Coronary artery (tissue), 2 donors: Measurements from ENCODE around the gene LCP1.

ENCODE experiments used
- DNase-seq: peaks from one replicate; pipeline ENCODE4 v3.0.0-alpha.2; 2017; ENCODE audit warnings: low spot score
- H3K27ac ChIP-seq, 2 donors: fragments of 200-600 bp; sonication (generic); one replicate each; pipeline ENCODE4 v1.5.1; 2016 to 2019
- H3K4me3 ChIP-seq: fragments of 200-600 bp; sonication (generic); 2 replicates; pipeline ENCODE4 v1.5.1; 2016; ENCODE audit warnings: mild to moderate bottlenecking, moderate library complexity
- CTCF ChIP-seq: fragments of 200-600 bp; sonication (generic); IDR thresholded peaks from one replicate; pipeline ENCODE4 v1.5.1; 2019; ENCODE audit warnings: antibody characterized with exemption

The LCP1 gene

GRCh38 chr13:46182491-46182877 is 507 bp upstream of the LCP1 start:
- no peak overlapping the region for H3K27ac ChIP-seq
- no peak for TF ChIP-seq CTCF

DNA sequence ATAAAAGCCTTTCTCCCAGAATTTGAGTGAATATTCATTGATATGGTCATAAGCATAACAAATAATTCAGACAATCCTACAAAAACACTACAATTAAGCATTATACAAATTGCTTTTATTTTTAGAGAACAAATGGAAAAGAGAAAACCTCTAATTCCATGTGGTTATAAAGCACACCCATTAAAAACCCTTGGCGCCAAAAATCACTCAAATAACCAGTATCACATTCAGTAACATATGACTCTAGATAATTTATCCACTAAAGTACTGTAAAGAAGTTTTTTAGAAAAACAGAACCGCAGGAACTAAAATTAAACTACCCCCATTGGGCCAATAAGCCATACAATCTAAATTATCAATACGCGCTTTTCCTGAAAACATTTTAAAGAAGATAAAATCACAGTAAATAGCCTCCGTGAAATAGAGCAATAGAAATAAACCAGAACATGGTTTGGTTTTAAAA is 569 bp downstream of the LCP1 start:
- Histone ChIP-seq H3K4me3 (peak overlapping the region; percentile 47), H3K27ac (no peak overlapping the region)
- no peak for TF ChIP-seq CTCF
- no peak for DNase-seq

More at GRCh38 chr13:46182491-46182877, 507 bp upstream of the LCP1 start:
- no peak for DNase-seq
- no peak overlapping the region for H3K4me3 ChIP-seq

GRCh38 chr13:46179969-46180763 is 1.8 kb downstream of the LCP1 start:
- TF ChIP-seq CTCF, result no peak
- Histone ChIP-seq H3K4me3 (peak overlapping the region; percentile 42), H3K27ac (peak overlapping the region in 1 of 2 donors; percentile 40)
- no peak for DNase-seq

GRCh38 chr13:46179491-46179908 is 2.5 kb downstream of the LCP1 start:
- no peak for DNase-seq
- H3K27ac ChIP-seq, result no peak overlapping the region
- no peak for TF ChIP-seq CTCF
- no peak overlapping the region for H3K4me3 ChIP-seq

DNA sequence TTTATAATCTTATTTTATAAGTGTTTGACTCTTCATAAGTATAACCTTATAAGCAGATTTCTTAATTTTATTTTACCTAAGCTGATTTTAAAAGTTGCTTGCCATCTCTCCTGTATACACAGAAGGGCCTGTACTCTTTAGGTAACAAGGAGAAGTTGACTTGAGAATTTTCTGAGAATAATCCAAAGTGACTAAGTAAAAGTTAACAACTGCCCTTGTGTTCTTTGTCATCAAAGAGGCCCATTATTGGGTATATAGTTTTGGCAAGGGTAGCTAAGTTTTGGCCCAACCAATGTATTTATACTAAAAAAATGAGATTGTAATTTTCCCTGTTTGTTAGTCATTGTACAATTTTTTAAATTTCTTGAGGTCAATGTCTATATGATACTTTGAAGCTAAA is 3.2 kb downstream of the LCP1 start:
- H3K4me3 ChIP-seq, result no peak overlapping the region
- no peak for DNase-seq
- TF ChIP-seq CTCF, result no peak
- H3K27ac ChIP-seq, result no peak overlapping the region

DNA sequence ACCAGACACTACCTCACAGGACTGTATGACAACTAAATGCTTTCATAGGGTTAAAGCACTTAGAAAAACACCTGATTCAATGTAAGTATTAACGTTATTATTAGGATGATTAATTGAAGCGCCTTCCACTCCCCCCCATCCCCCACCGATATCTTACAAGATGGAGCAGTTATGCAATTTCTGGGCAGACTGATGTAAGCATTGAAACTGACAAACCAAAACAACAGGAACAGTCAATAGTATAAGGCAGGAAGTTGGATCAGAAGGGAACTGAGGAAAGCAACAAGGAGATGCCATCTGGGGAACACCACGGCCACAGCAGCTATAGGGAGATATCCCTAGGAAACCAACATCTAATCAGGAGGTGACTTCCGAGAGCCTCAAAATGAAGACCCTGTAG is 3.8 kb downstream of the LCP1 start:
- TF ChIP-seq CTCF, result no peak
- H3K4me3 ChIP-seq, result no peak overlapping the region
- peak overlapping the region in 1 of 2 donors; percentile 69 for H3K27ac ChIP-seq
- DNase-seq, result no peak

DNA sequence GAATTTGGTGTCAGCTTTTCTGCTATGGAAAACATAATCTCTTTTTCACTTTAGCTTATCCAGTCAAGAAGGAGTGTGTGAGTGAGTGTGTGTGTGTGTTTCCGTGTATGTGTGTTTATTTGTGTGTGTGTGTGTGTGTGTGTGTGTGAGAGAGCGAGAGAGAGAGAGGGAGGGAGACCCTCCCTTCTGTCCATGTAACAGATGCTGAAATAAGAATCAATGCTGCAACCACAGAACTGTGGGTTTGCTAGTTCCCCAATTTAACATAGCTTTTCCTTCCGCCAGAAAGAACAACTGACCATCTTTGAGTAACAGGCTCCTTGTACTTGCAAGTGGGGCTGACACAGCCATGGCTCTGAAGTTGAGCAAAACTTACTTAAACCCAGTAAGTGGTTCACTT is 5.2 kb downstream of the LCP1 start:
- no peak for TF ChIP-seq CTCF
- peak overlapping the region in 1 of 2 donors; percentile 69 for H3K27ac ChIP-seq
- DNase-seq, result no peak
- peak overlapping the region; percentile 17 for H3K4me3 ChIP-seq
